H9 (cell line): ENCODE results near the gene VWC2. TPM values are rescaled to one million over a fixed set of nuclear protein-coding genes. Genes with fewer than 3 reads are reported as not detected.

Experiments
- DNase-seq: peaks from one replicate; pipeline ENCODE4 v3.0.0-alpha.2; 2017
- H2AFZ ChIP-seq: one replicate; pipeline ENCODE4 v1.6.1; 2013; ENCODE audit warnings: mild to moderate bottlenecking, low read length, control low read depth, moderate library complexity
- H2AK5ac ChIP-seq: 2 replicates; pipeline ENCODE4 v1.6.1; 2013; ENCODE audit warnings: low read length, control low read depth, mixed read lengths; ENCODE audit not compliant: insufficient read length
- H2BK120ac ChIP-seq: one replicate; pipeline ENCODE4 v1.6.1; 2013; ENCODE audit warnings: low read depth, mild to moderate bottlenecking, low read length, control low read depth, inconsistent platforms; ENCODE audit not compliant: poor library complexity, severe bottlenecking
- H2BK12ac ChIP-seq: 2 replicates; pipeline ENCODE4 v1.6.1; 2013; ENCODE audit warnings: low read length, control low read depth, mixed read lengths, low read depth; ENCODE audit not compliant: insufficient read length
- H2BK15ac ChIP-seq: 2 replicates; pipeline ENCODE4 v1.6.1; 2013; ENCODE audit warnings: low read depth, low read length, control low read depth
- H2BK20ac ChIP-seq: one replicate; pipeline ENCODE4 v1.6.1; 2013; ENCODE audit warnings: low read depth, mild to moderate bottlenecking, low read length, control low read depth, inconsistent platforms; ENCODE audit not compliant: poor library complexity, severe bottlenecking
- H2BK5ac ChIP-seq: 2 replicates; pipeline ENCODE4 v1.6.1; 2013; ENCODE audit warnings: low read length, control low read depth, mixed read lengths; ENCODE audit not compliant: insufficient read length
- H3K14ac ChIP-seq: 2 replicates; pipeline ENCODE4 v1.6.1; 2013; ENCODE audit warnings: low read length, control low read depth; ENCODE audit not compliant: insufficient read depth
- H3K18ac ChIP-seq: 2 replicates; pipeline ENCODE4 v1.6.1; 2013; ENCODE audit warnings: low read depth, mild to moderate bottlenecking, mixed read lengths, low read length, control low read depth; ENCODE audit not compliant: insufficient read length
- H3K23ac ChIP-seq: 2 replicates; pipeline ENCODE4 v1.6.1; 2013; ENCODE audit warnings: low read length, control low read depth, mixed read lengths, low read depth; ENCODE audit not compliant: insufficient read length
- H3K23me2 ChIP-seq: 2 replicates; pipeline ENCODE4 v1.6.1; 2013; ENCODE audit warnings: low read depth, mild to moderate bottlenecking, mixed read lengths, low read length, control low read depth; ENCODE audit not compliant: insufficient read length, poor library complexity, severe bottlenecking
- H3K27ac ChIP-seq: 2 replicates; pipeline ENCODE4 v1.5.1; 2013; ENCODE audit warnings: low read length, control low read depth, mixed read lengths, low read depth; ENCODE audit not compliant: insufficient read length
- H3K27me3 ChIP-seq: 2 replicates; pipeline ENCODE4 v1.6.1; 2013; ENCODE audit warnings: low read length, control low read depth, inconsistent platforms; ENCODE audit not compliant: insufficient read depth
- H3K4ac ChIP-seq: 2 replicates; pipeline ENCODE4 v1.6.1; 2013; ENCODE audit warnings: low read depth, mild to moderate bottlenecking, control low read depth, inconsistent platforms, low read length, moderate library complexity
- H3K4me1 ChIP-seq: 2 replicates; pipeline ENCODE4 v1.6.1; 2013; ENCODE audit warnings: low read length, control low read depth, inconsistent platforms; ENCODE audit not compliant: insufficient read depth
- H3K4me2 ChIP-seq: 2 replicates; pipeline ENCODE4 v1.6.1; 2013; ENCODE audit warnings: low read length, control low read depth, mixed read lengths; ENCODE audit not compliant: insufficient read length, insufficient read depth
- H3K56ac ChIP-seq: 2 replicates; pipeline ENCODE4 v1.6.1; 2013; ENCODE audit warnings: low read depth, mild to moderate bottlenecking, mixed read lengths, low read length, control low read depth; ENCODE audit not compliant: insufficient read length
- H3K79me1 ChIP-seq: 2 replicates; pipeline ENCODE4 v1.6.1; 2013; ENCODE audit warnings: low read depth, mild to moderate bottlenecking, moderate library complexity, low read length, control low read depth, inconsistent platforms; ENCODE audit not compliant: insufficient read depth, poor library complexity, severe bottlenecking
- H3K79me2 ChIP-seq: 2 replicates; pipeline ENCODE4 v1.6.1; 2013; ENCODE audit warnings: low read length, control low read depth, inconsistent platforms; ENCODE audit not compliant: insufficient read depth
- H3K9ac ChIP-seq: 2 replicates; pipeline ENCODE4 v1.6.1; 2013; ENCODE audit warnings: low read length, control low read depth, mixed read lengths; ENCODE audit not compliant: insufficient read length; ENCODE audit errors: extremely low read depth
- H3K9me3 ChIP-seq: one replicate; pipeline ENCODE4 v1.6.1; 2013; ENCODE audit warnings: low read depth, low read length, inconsistent platforms; ENCODE audit not compliant: control insufficient read depth
- H3T11ph ChIP-seq: one replicate; pipeline ENCODE4 v1.6.1; 2013; ENCODE audit warnings: mild to moderate bottlenecking, low read length, control low read depth, inconsistent platforms
- H4K20me1 ChIP-seq: one replicate; pipeline ENCODE4 v1.6.1; 2013; ENCODE audit not compliant: control insufficient read depth, insufficient read length, insufficient read depth
- H4K5ac ChIP-seq: 2 replicates; pipeline ENCODE4 v1.6.1; 2013; ENCODE audit warnings: low read depth, mild to moderate bottlenecking, mixed read lengths, low read length, control low read depth; ENCODE audit not compliant: insufficient read length
- H4K8ac ChIP-seq: replicated peaks from 2 replicates; pipeline ENCODE4 v1.6.1; 2013; ENCODE audit warnings: low read length, control low read depth, mixed read lengths, low read depth; ENCODE audit not compliant: insufficient read length
- H4K91ac ChIP-seq: 2 replicates; pipeline ENCODE4 v1.6.1; 2013; ENCODE audit warnings: low read depth, mild to moderate bottlenecking, moderate library complexity, mixed read lengths, low read length, control low read depth; ENCODE audit not compliant: insufficient read length
- H3K27ac Mint-ChIP-seq, 3 experiments: 2 replicates in 2 of 3; 3 replicates in 1 of 3; pipeline ENCODE4 v1.8.0; 2020 to 2021; ENCODE audit warnings: mixed read lengths in 3 of 3, mild to moderate bottlenecking in 1 of 3, moderate library complexity in 1 of 3
- H3K27me3 Mint-ChIP-seq: 2 replicates; pipeline ENCODE4 v1.8.0; 2021; ENCODE audit warnings: low read depth, mild to moderate bottlenecking, moderate library complexity, mixed read lengths
- H3K36me3 Mint-ChIP-seq, 3 experiments: 2 replicates in 2 of 3; 3 replicates in 1 of 3; pipeline ENCODE4 v1.8.0; 2020 to 2021; ENCODE audit warnings: low read depth in 3 of 3, mixed read lengths in 3 of 3; ENCODE audit not compliant: insufficient read depth in 1 of 3
- H3K4me1 Mint-ChIP-seq, 2 experiments: 2 replicates each; pipeline ENCODE4 v1.8.0; 2020; ENCODE audit warnings: mixed read lengths in 2 of 2
- H3K4me3 Mint-ChIP-seq, 2 experiments: 2 replicates in 1 of 2; 3 replicates in 1 of 2; pipeline ENCODE4 v1.8.0; 2020 to 2021; ENCODE audit warnings: mild to moderate bottlenecking in 2 of 2, mixed read lengths in 2 of 2, moderate library complexity in 1 of 2
- H3K9me3 Mint-ChIP-seq, 2 experiments: 2 replicates in 1 of 2; 3 replicates in 1 of 2; pipeline ENCODE4 v1.8.0; 2020; ENCODE audit warnings: mild to moderate bottlenecking in 2 of 2, mixed read lengths in 2 of 2, moderate library complexity in 1 of 2
- total RNA-seq: library from RNA; stranded (reverse); gene quantifications from 2 replicates; pipeline ENCODE4 v1.2.1, GENCODE V29; 2021
- TF ChIP-seq, protein P1 (sequence below): fragments of 200-600 bp; sonication (generic); conservative IDR thresholded peaks from 3 replicates; pipeline ENCODE4 v1.8.0; 2021; ENCODE audit warnings: antibody characterized with exemption, mild to moderate bottlenecking

VWC2 gene
- total RNA-seq, 1 experiment from 2014 or later = 0.02 TPM

DNA sequence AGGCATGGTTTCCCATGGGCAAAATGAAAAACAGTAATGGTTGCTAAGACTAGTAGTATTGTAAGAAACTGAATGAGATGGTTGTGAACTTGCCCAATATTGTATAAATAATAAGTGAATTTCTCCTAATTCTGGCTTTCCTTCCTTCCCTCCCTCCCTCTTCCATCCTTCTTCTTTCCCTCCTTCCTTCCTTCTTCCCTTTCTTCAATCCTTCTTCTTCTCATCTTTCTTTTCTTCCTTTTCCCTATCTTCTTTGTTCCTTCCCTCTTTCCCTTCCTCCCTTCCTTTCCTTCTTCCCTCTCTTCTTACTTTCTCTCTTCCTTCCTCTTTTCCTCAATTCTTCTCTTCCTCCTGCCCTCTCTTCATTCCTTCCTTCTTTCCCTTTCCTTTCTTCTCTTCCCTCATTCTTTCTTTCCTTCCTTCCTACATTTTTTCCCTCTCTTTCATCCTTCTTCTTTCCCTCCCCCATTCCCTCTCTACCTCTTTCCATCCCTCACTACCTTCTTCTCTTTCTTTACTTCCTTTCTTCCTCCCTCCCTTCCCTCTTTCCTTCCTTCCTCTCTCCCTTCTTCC lies 4.1 kb upstream of the VWC2 start:
- Histone ChIP-seq H2BK120ac (no peak overlapping the region), H4K5ac (no peak overlapping the region), H3K9me3 (no peaks in the 10 kb centered on the region), H2BK20ac (no peak overlapping the region), H4K20me1 (no peaks in the 10 kb centered on the region), H2BK5ac (no peak overlapping the region), H3T11ph (no peak overlapping the region), H3K4me2 (no peak overlapping the region), H3K9ac (no peak overlapping the region), H3K56ac (no peak overlapping the region), H2AFZ (no peak overlapping the region), H3K4me1 (peaks cover 3% of the 10 kb centered on the region; the same call in 1 of the 2 replicates), H3K23ac (no peak overlapping the region), H3K4ac (no peak overlapping the region), H3K27me3 (peaks cover 18% of the 10 kb centered on the region), H2AK5ac (no peak overlapping the region), H3K23me2 (peaks cover 10% of the 10 kb centered on the region), H3K27ac (no peak overlapping the region), H4K91ac (no peak overlapping the region), H3K18ac (no peak overlapping the region), H4K8ac (no peak overlapping the region), H3K79me2 (no peaks in the 10 kb centered on the region), H3K14ac (no peak overlapping the region), H3K79me1 (no peaks in the 10 kb centered on the region), H2BK15ac (no peak overlapping the region), H2BK12ac (no peak overlapping the region)
- TF ChIP-seq, protein P1, sequence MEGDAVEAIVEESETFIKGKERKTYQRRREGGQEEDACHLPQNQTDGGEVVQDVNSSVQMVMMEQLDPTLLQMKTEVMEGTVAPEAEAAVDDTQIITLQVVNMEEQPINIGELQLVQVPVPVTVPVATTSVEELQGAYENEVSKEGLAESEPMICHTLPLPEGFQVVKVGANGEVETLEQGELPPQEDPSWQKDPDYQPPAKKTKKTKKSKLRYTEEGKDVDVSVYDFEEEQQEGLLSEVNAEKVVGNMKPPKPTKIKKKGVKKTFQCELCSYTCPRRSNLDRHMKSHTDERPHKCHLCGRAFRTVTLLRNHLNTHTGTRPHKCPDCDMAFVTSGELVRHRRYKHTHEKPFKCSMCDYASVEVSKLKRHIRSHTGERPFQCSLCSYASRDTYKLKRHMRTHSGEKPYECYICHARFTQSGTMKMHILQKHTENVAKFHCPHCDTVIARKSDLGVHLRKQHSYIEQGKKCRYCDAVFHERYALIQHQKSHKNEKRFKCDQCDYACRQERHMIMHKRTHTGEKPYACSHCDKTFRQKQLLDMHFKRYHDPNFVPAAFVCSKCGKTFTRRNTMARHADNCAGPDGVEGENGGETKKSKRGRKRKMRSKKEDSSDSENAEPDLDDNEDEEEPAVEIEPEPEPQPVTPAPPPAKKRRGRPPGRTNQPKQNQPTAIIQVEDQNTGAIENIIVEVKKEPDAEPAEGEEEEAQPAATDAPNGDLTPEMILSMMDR = no peak
- Mint-ChIP-seq H3K27ac (no peak overlapping the region), H3K27me3 (peaks cover 70% of the 10 kb centered on the region), H3K9me3 (peaks cover 2 to 3% of the 10 kb centered on the region in 2 experiments; a peak in 1 of 5 replicates), H3K36me3 (peaks cover 0 to 8% (median 0%) of the 10 kb centered on the region in 3 experiments; a peak in 2 of 7 replicates), H3K4me1 (peaks cover 21 to 29% of the 10 kb centered on the region in 2 experiments), H3K4me3 (no peak overlapping the region)
- DNase-seq = no peak
